ENCODE results near the gene TRIP13.

DNA sequence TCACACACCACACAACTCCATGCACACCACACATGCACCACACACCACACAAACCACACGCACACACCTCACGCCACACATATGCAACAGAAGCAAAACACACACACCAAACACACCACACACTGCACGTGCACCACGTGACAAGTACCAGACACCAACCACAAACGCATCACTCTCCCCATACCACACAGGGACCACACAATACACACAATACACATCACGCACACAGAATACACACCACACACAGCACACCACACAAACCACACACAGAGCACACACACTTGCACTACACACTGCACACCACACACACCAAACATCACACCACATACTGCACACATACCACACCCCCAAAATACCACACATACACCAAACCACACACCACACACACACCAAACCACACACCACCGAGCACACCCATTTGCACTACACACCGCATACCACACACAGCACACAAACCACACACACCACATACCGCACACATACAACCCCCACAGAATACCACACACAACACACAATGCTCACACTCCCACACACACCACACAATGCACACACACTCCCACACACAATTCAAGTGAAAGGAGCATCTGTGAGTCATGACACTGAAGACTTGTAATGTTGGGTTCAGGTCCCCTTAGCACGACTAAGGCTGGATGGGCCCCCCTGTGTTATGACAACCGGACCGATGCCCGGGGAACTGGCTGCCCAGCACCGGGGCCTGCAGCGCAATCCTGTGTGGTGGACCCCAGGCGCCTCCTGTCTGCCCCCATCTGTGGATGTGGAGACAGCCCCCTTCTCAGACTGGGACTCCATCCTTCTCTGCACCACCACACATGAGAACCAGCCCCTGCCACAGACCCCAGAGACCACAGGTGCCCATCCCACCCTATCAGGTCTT is 35.9 kb upstream of the TRIP13 start:
- TF ChIP-seq YY1 (IDR thresholded peaks at IDR 0.05; ENCODE audit: insufficient read depth, insufficient read length) (no peak), ZNF274 (IDR thresholded peaks at IDR 0.05; ENCODE audit: low read depth, low read length) (no peak), SUZ12 (IDR thresholded peaks at IDR 0.05; ENCODE audit: extremely low read depth, insufficient read depth, insufficient read length) (no peak)

Data from NT2/D1 (cell line).